Retinal pigment epithelial cell (primary cell): ENCODE data around the gene MYPN.

Experiments used
- DNase-seq: peaks from one replicate; pipeline ENCODE4 v3.0.0-alpha.2; 2010; ENCODE audit warnings: low read depth
- H3K4me3 ChIP-seq: 2 replicates; pipeline ENCODE4 v1.5.1; 2011; ENCODE audit warnings: mild to moderate bottlenecking, low read length, control low read depth, moderate library complexity
- TF ChIP-seq, protein P1 (sequence below): conservative IDR thresholded peaks from 2 replicates; pipeline ENCODE4 v1.5.1; 2011; ENCODE audit warnings: low read depth, low read length, control low read depth, inconsistent platforms

Gene MYPN

DNA sequence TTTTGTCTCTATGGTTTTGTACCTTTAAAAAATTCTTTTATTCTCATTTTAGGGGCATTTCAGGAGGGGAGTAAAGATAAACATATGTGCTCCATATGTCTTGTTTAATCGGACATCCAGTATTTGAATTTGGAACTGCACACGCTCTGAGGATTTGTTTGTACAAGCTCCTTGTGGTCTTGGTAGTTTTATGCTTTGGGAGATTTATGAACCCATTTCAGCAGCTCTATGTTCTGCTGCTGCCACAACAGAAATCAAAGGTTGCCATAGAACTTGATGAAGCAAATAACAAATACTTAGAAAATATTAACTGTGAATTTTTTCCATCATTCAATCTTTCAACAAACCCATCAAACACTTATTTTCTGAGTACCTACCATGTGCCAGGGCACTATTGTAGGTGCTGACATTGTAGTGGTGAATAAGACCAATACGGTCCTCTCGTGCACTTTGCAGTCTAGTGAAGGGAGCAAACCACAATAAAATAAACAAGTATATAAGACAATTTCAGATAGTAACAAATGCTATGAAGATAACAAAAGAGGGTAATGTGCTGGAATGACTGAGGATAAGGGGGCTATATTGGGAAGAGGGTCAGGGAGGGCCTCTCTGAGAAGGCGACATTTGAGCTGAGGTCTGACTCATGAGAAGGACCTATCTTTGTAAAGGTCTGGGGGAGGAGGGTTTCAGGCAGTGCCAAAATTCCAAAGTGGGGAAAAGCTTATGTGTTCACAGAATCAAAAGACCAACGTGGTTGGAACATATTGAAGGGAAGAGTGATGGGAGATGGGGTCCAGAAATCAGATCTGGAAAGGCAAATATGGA lies 30.4 kb downstream of the MYPN start:
- no peak overlapping the region for H3K4me3 ChIP-seq
- no peak for DNase-seq
- TF ChIP-seq, protein P1, sequence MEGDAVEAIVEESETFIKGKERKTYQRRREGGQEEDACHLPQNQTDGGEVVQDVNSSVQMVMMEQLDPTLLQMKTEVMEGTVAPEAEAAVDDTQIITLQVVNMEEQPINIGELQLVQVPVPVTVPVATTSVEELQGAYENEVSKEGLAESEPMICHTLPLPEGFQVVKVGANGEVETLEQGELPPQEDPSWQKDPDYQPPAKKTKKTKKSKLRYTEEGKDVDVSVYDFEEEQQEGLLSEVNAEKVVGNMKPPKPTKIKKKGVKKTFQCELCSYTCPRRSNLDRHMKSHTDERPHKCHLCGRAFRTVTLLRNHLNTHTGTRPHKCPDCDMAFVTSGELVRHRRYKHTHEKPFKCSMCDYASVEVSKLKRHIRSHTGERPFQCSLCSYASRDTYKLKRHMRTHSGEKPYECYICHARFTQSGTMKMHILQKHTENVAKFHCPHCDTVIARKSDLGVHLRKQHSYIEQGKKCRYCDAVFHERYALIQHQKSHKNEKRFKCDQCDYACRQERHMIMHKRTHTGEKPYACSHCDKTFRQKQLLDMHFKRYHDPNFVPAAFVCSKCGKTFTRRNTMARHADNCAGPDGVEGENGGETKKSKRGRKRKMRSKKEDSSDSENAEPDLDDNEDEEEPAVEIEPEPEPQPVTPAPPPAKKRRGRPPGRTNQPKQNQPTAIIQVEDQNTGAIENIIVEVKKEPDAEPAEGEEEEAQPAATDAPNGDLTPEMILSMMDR, result no peak

GRCh38 chr10:68142761-68143160 lies 33.5 kb downstream of the MYPN start:
- no peak for DNase-seq
- TF ChIP-seq, protein P1, result no peak
- no peak overlapping the region for H3K4me3 ChIP-seq

DNA sequence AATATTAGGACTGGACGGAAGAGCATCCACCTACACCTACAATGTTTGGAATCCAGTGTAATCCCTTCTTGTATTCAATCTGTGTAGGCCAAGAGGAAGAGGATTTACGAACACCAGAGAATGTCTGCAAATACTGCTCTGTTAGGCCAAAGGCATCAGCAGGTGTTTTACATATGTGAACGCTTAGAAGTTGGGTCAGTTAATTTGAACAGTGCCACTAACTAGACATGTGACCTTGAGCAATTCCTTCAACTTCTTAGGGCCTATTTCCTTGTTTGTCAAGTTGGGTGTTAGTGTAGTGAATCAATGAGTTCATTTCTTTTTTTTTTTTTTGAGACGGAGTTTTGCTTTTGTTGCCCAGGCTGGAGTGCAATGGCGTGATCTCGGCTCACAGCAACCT lies 35.4 kb downstream of the MYPN start:
- DNase-seq, result no peak
- H3K4me3 ChIP-seq, result no peak overlapping the region
- TF ChIP-seq, protein P1, result no peak

- no peak for DNase-seq
- H3K4me3 ChIP-seq, result no peak overlapping the region
- TF ChIP-seq, protein P1, result no peak
These were observed 36.4 kb downstream of the MYPN start for GRCh38 chr10:68145705-68146104.

GRCh38 chr10:68146133-68146532 lies 36.8 kb downstream of the MYPN start:
- DNase-seq, result no peak
- TF ChIP-seq, protein P1, result no peak
- no peak overlapping the region for H3K4me3 ChIP-seq

DNA sequence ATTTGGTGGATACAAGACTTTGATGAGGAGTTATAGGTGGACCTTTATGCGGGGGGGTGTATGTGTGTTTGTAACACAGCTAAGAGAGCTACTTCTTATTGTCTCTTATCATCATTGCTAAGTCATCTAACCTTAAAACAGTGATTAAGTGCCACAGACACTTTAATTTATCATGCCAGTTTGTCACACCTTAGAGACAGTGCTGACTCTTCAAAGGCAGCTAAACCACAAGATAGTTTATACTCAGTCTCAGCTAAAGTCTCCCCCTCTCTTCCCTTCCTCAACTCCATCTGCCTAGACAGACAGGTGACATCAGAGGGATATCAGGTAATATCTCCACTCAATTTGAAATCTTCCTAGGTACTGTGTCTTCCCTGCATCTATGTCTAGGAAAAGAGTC lies 42.2 kb downstream of the MYPN start:
- H3K4me3 ChIP-seq, result no peak overlapping the region
- TF ChIP-seq, protein P1, result no peak
- no peak for DNase-seq
